T-helper 17 cell (primary cell): Measurements from ENCODE around the gene ADO. TPM values are rescaled to one million over a fixed set of nuclear protein-coding genes. Genes with fewer than 3 reads are reported as not detected.
A peak's percentile ranks its signal among the peaks of the same experiment; 100 is the strongest.
"Not testable (repeated sequence)": the region's sequence is repeated elsewhere in the genome, so short reads cannot be mapped to it uniquely, and the experiment has no call there.

Experiments
- ATAC-seq: fragments of 150-1000 bp; cut with Tn5 transposase; 2 replicates; pipeline ENCODE4 v1.10.0; 2021; ENCODE audit warnings: mild to moderate bottlenecking, moderate library complexity
- DNase-seq, 3 donors: peaks; one replicate each; pipeline versions ENCODE4 v3.0.0 to v3.0.0-alpha.2; 2020 to 2021
- H3K9me3 ChIP-seq: one replicate; pipeline ENCODE4 v1.7.0; 2013; ENCODE audit warnings: low read length, mild to moderate bottlenecking; ENCODE audit not compliant: control insufficient read depth, poor library complexity, severe bottlenecking
- H3K27ac Mint-ChIP-seq: one replicate; pipeline ENCODE4 v1.8.0; 2022; ENCODE audit warnings: mild to moderate bottlenecking, moderate library complexity, mixed read lengths
- H3K27me3 Mint-ChIP-seq: one replicate; pipeline ENCODE4 v1.8.0; 2022; ENCODE audit warnings: mixed read lengths
- H3K36me3 Mint-ChIP-seq: one replicate; pipeline ENCODE4 v1.8.0; 2022; ENCODE audit warnings: low read depth, mixed read lengths
- H3K4me1 Mint-ChIP-seq: one replicate; pipeline ENCODE4 v1.8.0; 2022; ENCODE audit warnings: mild to moderate bottlenecking, mixed read lengths
- H3K4me3 Mint-ChIP-seq: one replicate; pipeline ENCODE4 v1.8.0; 2022; ENCODE audit warnings: mild to moderate bottlenecking, moderate library complexity, mixed read lengths
- total RNA-seq, 4 donors: library from RNA in 2 of 4; stranded (reverse) in 2 of 4; gene quantifications; one replicate each; pipeline ENCODE4 v1.2.3 and lab custom pipeline; 2022 to 2026

The ADO gene
- total RNA-seq, 2 donors from 2014 or later, result 10.0 to 11.2 TPM

DNA sequence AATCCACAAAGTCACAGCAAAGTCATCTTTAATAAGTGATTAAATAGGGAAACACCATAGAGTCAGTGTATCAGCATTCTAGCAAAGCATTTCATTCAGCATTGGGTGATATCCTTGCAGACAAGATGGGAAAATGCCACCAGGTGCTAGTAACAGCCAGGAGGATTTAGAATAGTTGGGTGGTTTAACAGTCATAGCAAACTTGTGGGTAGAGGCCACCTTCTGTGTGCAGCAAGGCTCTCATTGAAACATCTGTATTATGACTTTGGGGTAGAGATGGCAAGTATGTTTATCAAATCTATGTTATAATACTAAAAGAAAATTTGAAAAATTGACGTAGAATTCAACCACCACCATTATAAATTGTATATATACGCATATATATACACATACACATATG is 26.4 kb upstream of the ADO start:
- H3K4me1 Mint-ChIP-seq, result peaks cover 17% of the 10 kb centered on the region
- no peak for DNase-seq
- ATAC-seq, result no peak
- H3K9me3 ChIP-seq, result no peaks in the 10 kb centered on the region
- no peaks in the 10 kb centered on the region for H3K36me3 Mint-ChIP-seq
- H3K4me3 Mint-ChIP-seq, result no peak overlapping the region
- peaks cover 4% of the 10 kb centered on the region for H3K27me3 Mint-ChIP-seq
- peak overlapping the region; percentile 93 for H3K27ac Mint-ChIP-seq

- H3K27ac Mint-ChIP-seq, result peak overlapping the region; percentile 93
Observed at GRCh38 chr10:62779487-62780248, 24.9 kb upstream of the ADO start.

GRCh38 chr10:62784537-62784936 is 20.0 kb upstream of the ADO start:
- H3K9me3 ChIP-seq, ATAC-seq, DNase-seq, H3K27me3 Mint-ChIP-seq, H3K27ac Mint-ChIP-seq, H3K36me3 Mint-ChIP-seq, H3K4me1 Mint-ChIP-seq, H3K4me3 Mint-ChIP-seq: not testable (repeated sequence)

More at GRCh38 chr10:62779487-62780248, 24.9 kb upstream of the ADO start:
- no peak overlapping the region for H3K4me3 Mint-ChIP-seq
- H3K36me3 Mint-ChIP-seq, result no peaks in the 10 kb centered on the region
- no peaks in the 10 kb centered on the region for H3K27me3 Mint-ChIP-seq
- ATAC-seq (peak; percentile 99), DNase-seq (peak; percentile 52 to 73 (median 71))
- H3K9me3 ChIP-seq, result no peaks in the 10 kb centered on the region
- H3K4me1 Mint-ChIP-seq, result peaks cover 17% of the 10 kb centered on the region

GRCh38 chr10:62788285-62788684 is 16.2 kb upstream of the ADO start:
- not testable (repeated sequence) for H3K27ac Mint-ChIP-seq, H3K4me1 Mint-ChIP-seq

DNA sequence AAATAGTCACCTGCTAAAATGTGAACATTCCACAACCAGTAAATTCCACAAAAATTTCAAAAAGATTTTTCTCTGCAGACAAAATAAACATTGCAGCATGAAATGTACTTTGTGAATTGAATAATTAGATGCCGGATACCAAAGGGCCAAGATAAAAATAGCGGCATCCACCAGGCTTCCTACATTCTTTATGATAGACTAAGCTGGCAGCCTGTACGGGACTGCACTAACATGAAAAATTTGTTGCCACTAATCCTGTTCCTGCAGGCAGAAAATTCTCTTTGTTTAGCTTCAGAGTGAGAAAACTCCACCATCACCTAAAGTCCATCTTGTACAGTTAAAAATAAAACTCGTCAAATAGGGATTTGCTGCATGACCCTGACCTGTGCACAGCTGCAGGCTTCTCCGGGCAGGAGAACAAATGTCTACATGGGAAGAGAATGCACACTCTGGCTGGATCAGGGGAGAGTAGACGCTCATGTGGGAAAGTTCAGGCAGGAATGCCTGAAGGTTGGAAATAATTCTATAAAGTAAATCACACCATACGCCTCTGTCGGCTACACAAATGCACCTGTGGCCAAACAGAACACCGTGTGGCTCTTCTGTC is 15.6 kb upstream of the ADO start:
- no peaks in the 10 kb centered on the region for H3K9me3 ChIP-seq
- H3K4me3 Mint-ChIP-seq, result no peak overlapping the region
- no peak overlapping the region for H3K27ac Mint-ChIP-seq
- peaks cover 3% of the 10 kb centered on the region for H3K36me3 Mint-ChIP-seq
- no peaks in the 10 kb centered on the region for H3K4me1 Mint-ChIP-seq
- DNase-seq (no peak), ATAC-seq (no peak)
- peaks cover 21% of the 10 kb centered on the region for H3K27me3 Mint-ChIP-seq

More at GRCh38 chr10:62788285-62788684, 16.2 kb upstream of the ADO start:
- not testable (repeated sequence) for H3K4me3 Mint-ChIP-seq, DNase-seq, H3K9me3 ChIP-seq, H3K36me3 Mint-ChIP-seq, ATAC-seq
- H3K27me3 Mint-ChIP-seq, result peaks cover 18% of the 10 kb centered on the region

- DNase-seq, result no peak
- Mint-ChIP-seq H3K4me3 (no peak overlapping the region), H3K36me3 (peaks cover 3% of the 10 kb centered on the region), H3K4me1 (no peaks in the 10 kb centered on the region), H3K27me3 (peaks cover 25% of the 10 kb centered on the region), H3K27ac (no peak overlapping the region)
- H3K9me3 ChIP-seq, result no peaks in the 10 kb centered on the region
- ATAC-seq, result no peak
Observed at GRCh38 chr10:62790019-62790555, 14.4 kb upstream of the ADO start.

DNA sequence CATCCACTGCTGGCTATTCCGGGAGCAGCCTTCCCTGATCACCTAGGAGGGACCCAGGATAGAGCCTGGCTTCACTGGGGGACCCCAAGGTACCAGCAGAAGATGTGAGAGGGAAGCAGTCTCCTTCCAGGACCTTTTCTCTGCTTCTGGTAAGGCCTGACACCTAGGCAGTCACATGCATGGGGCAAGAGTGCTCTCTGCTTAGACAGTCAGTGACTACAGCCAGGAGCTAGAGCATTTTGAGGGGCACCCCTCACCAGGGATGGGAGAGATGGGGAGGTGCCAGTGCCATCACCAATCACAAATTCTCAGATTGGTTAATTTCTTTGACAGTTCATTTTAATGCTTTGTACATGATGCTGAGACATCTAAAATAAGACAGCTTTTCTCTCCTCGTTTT is 13.9 kb upstream of the ADO start:
- Mint-ChIP-seq H3K36me3 (peaks cover 3% of the 10 kb centered on the region), H3K4me1 (no peaks in the 10 kb centered on the region), H3K4me3 (no peak overlapping the region), H3K27ac (no peak overlapping the region), H3K27me3 (peaks cover 27% of the 10 kb centered on the region)
- ATAC-seq, result no peak
- no peak for DNase-seq
- H3K9me3 ChIP-seq, result no peaks in the 10 kb centered on the region

DNA sequence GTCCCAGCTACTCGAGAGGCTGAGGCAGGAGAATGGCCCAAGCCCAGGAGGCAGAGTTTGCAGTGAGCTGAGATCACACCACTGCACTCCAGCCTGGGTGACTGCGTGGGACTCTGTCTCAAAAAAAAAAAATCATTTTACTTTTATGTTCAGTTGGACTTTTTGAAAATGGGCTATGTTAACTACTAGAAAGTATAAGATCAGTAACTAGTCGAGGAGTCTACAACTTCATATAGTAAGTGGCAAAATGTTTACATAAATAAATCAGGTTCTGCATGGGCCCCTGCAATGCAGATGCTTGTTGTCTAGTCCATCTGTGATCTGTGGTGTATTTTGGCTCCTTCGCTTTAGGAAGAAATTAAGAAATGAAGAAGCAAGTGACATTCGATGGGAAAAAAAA is 12.3 kb upstream of the ADO start:
- peaks cover 43% of the 10 kb centered on the region for H3K27me3 Mint-ChIP-seq
- ATAC-seq (no peak), DNase-seq (no peak)
- peaks cover 3% of the 10 kb centered on the region for H3K36me3 Mint-ChIP-seq
- no peak overlapping the region for H3K4me3 Mint-ChIP-seq
- H3K9me3 ChIP-seq, result no peaks in the 10 kb centered on the region
- no peaks in the 10 kb centered on the region for H3K4me1 Mint-ChIP-seq
- H3K27ac Mint-ChIP-seq, result no peak overlapping the region

- H3K36me3 Mint-ChIP-seq, result peaks cover 5% of the 10 kb centered on the region
- peaks cover 55% of the 10 kb centered on the region for H3K27me3 Mint-ChIP-seq
Observed at GRCh38 chr10:62794306-62794705, 10.2 kb upstream of the ADO start.

GRCh38 chr10:62795100-62795499 is 9.4 kb upstream of the ADO start:
- DNase-seq (no peak), ATAC-seq (no peak)
- no peak overlapping the region for H3K27ac Mint-ChIP-seq
- H3K36me3 Mint-ChIP-seq, result peaks cover 2% of the 10 kb centered on the region
- peaks cover 2% of the 10 kb centered on the region for H3K4me1 Mint-ChIP-seq
- H3K9me3 ChIP-seq, result peaks cover 3% of the 10 kb centered on the region
- H3K4me3 Mint-ChIP-seq, result no peak overlapping the region
- peaks cover 48% of the 10 kb centered on the region for H3K27me3 Mint-ChIP-seq

More at GRCh38 chr10:62794306-62794705, 10.2 kb upstream of the ADO start:
- DNase-seq (no peak), ATAC-seq (no peak)
- H3K4me1 Mint-ChIP-seq, result peaks cover 2% of the 10 kb centered on the region
- H3K27ac Mint-ChIP-seq, result no peak overlapping the region
- H3K9me3 ChIP-seq, result peaks cover 3% of the 10 kb centered on the region
- H3K4me3 Mint-ChIP-seq, result no peak overlapping the region

- Mint-ChIP-seq H3K36me3 (peaks cover 5% of the 10 kb centered on the region), H3K27me3 (peaks cover 53% of the 10 kb centered on the region), H3K27ac (no peak overlapping the region), H3K4me1 (peaks cover 2% of the 10 kb centered on the region), H3K4me3 (no peak overlapping the region)
- ATAC-seq (no peak), DNase-seq (no peak)
- H3K9me3 ChIP-seq, result peaks cover 3% of the 10 kb centered on the region
Observed at GRCh38 chr10:62795762-62796161, 8.8 kb upstream of the ADO start.

DNA sequence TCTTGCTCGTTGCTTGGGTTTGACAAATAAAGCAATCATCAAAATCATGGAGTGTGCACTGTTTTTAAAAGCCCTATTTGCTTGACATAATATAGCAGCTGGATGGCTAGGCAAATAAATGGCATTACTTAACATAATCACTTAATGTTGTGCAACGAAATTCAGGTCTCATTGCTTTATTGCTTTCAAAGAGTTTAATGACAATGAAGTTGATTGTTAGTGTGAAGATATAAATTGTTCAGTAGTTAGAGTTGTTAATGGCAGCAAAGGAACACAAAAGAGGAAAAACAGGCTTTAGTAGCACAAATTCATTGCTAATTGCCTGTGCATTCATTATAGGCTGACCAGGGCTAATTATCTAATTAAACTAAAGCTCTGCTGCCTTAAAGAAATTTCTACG is 7.6 kb upstream of the ADO start:
- DNase-seq, result no peak
- peaks cover 3% of the 10 kb centered on the region for H3K9me3 ChIP-seq
- Mint-ChIP-seq H3K4me3 (no peak overlapping the region), H3K4me1 (peaks cover 2% of the 10 kb centered on the region), H3K27ac (no peak overlapping the region), H3K27me3 (peaks cover 54% of the 10 kb centered on the region), H3K36me3 (peaks cover 7% of the 10 kb centered on the region)
- no peak for ATAC-seq

- H3K4me1 Mint-ChIP-seq, result peaks cover 23% of the 10 kb centered on the region
- H3K9me3 ChIP-seq, result peaks cover 3% of the 10 kb centered on the region
- H3K4me3 Mint-ChIP-seq, result no peak overlapping the region
- H3K36me3 Mint-ChIP-seq, result peaks cover 11% of the 10 kb centered on the region
- no peak overlapping the region for H3K27ac Mint-ChIP-seq
- peaks cover 31% of the 10 kb centered on the region for H3K27me3 Mint-ChIP-seq
- no peak for DNase-seq
- ATAC-seq, result no peak
Observed at GRCh38 chr10:62801871-62802270, 2.6 kb upstream of the ADO start.
